PC-9 (cell line): Measurements from ENCODE around the gene PIBF1. TPM values are rescaled to one million over a fixed set of nuclear protein-coding genes. Genes with fewer than 3 reads are reported as not detected.

Experiments
- BruUV-seq: library from RNA; stranded (reverse); fragments of 400-500 nt; replicated peaks from 2 replicates; lab custom pipeline; 2021; lab: Mats Ljungman, UMichigan
- CTCF ChIA-PET: fragments of 300-600 bp; sonication (Branson Sonifier 250); formaldehyde crosslinking; loops from one replicate; lab custom pipeline; 2022; ENCODE audit warnings: antibody characterized with exemption; lab: Charles Lee
- POLR2A ChIA-PET: fragments of 300-600 bp; sonication (Branson Sonifier 250); formaldehyde crosslinking; loops from one replicate; lab custom pipeline; 2022; ENCODE audit warnings: antibody characterized with exemption; ENCODE audit not compliant: unreplicated experiment; lab: Charles Lee
- DNase-seq, 2 experiments: peaks; one replicate each; pipeline versions ENCODE4 v3.0.0 to v3.0.0-alpha.2; 2015 to 2022; ENCODE audit warnings: mixed read lengths in 1 of 2
- H2AFZ ChIP-seq: fragments of 200-600 bp; sonication (generic); 2 replicates; pipeline ENCODE4 v1.8.1; 2017; ENCODE audit warnings: antibody characterized with exemption
- H3F3A ChIP-seq: fragments of 200-600 bp; sonication (generic); 2 replicates; pipeline ENCODE4 v1.8.1; 2017; ENCODE audit warnings: antibody characterized with exemption, mild to moderate bottlenecking, low read depth; ENCODE audit not compliant: insufficient read depth
- H3K27ac ChIP-seq: fragments of 200-600 bp; sonication (generic); 2 replicates; pipeline ENCODE4 v1.6.1; 2016; ENCODE audit warnings: mixed run types
- H3K27me3 ChIP-seq: fragments of 200-600 bp; sonication (generic); 2 replicates; pipeline ENCODE4 v1.6.1; 2016; ENCODE audit warnings: low read depth, mixed run types; ENCODE audit not compliant: insufficient read depth
- H3K36me3 ChIP-seq: fragments of 200-600 bp; sonication (generic); 2 replicates; pipeline ENCODE4 v1.6.1; 2016; ENCODE audit warnings: low read depth, mixed run types
- H3K4me1 ChIP-seq: fragments of 200-600 bp; sonication (generic); replicated peaks from 2 replicates; pipeline ENCODE4 v1.6.1; 2016; ENCODE audit warnings: mixed run types; ENCODE audit not compliant: insufficient read depth
- H3K4me2 ChIP-seq: fragments of 200-600 bp; sonication (generic); 2 replicates; pipeline ENCODE4 v1.6.1; 2017; ENCODE audit warnings: mixed run types
- H3K4me3 ChIP-seq: fragments of 200-600 bp; sonication (generic); 2 replicates; pipeline ENCODE4 v1.6.1; 2016; ENCODE audit warnings: mixed run types
- H3K79me2 ChIP-seq: fragments of 200-600 bp; sonication (generic); 2 replicates; pipeline ENCODE4 v1.6.1; 2017; ENCODE audit warnings: low read depth, mixed run types
- H3K9me2 ChIP-seq: fragments of 200-600 bp; sonication (generic); 2 replicates; pipeline ENCODE4 v1.8.1; 2017; ENCODE audit warnings: mild to moderate bottlenecking; ENCODE audit not compliant: insufficient read depth
- H3K9me3 ChIP-seq: fragments of 200-600 bp; sonication (generic); 2 replicates; pipeline ENCODE4 v1.8.1; 2016; ENCODE audit warnings: low read depth; ENCODE audit not compliant: insufficient read depth
- H4K20me1 ChIP-seq: fragments of 200-600 bp; sonication (generic); 2 replicates; pipeline ENCODE4 v1.8.1; 2017; ENCODE audit not compliant: insufficient read depth
- EZH2 ChIP-seq: fragments of 200-600 bp; sonication (generic); IDR thresholded peaks from 2 replicates; pipeline ENCODE4 v1.8.0; 2017; ENCODE audit warnings: antibody characterized with exemption, low read depth
- intact Hi-C: fragments of 100-400 bp; cut with micrococcal nuclease; formaldehyde crosslinking; loops from one replicate; pipeline ENCODE4 v1.10.0; 2022; ENCODE audit not compliant: unreplicated experiment
- total RNA-seq: library from RNA; stranded (reverse); gene quantifications from 2 replicates; pipeline ENCODE4 v1.2.3, GENCODE V29; 2021
- TF ChIP-seq, protein P1 (sequence below): fragments of 200-600 bp; sonication (generic); conservative IDR thresholded peaks from 2 replicates; pipeline ENCODE4 v1.6.1; 2017; ENCODE audit warnings: mixed run types, antibody characterized with exemption, mild to moderate bottlenecking, moderate library complexity

PIBF1 gene
- total RNA-seq, 1 experiment from 2014 or later = 20.3 TPM

DNA sequence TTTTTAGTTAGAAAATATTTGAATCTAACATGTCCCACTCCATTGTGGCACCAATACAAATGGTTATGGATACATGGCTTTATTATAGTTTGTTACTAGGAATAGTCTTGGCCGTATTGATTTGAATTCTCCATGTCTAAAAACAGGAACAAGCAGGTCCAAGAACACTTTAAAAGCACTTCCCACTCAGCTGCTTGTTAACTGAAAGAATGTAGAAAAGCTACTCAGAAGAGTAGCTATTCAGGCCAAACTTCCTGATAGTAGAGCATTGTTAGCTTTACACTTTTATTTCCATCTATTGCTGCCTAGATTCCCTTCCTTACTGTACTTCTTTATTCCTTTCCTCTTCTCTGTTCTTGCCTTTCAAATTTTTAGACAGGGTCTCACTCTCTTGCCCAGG lies 6.9 kb downstream of the PIBF1 start:
- Histone ChIP-seq H3K79me2 (peaks cover 23% of the 10 kb centered on the region), H3K9me2 (no peaks in the 10 kb centered on the region), H4K20me1 (no peaks in the 10 kb centered on the region), H2AFZ (no peak overlapping the region), H3K27me3 (no peaks in the 10 kb centered on the region), H3F3A (0 out of 2 replicates have a peak, but pooled peaks cover 4% of the 10 kb centered on the region), H3K4me1 (no peaks in the 10 kb centered on the region; the same call in 1 of the 2 replicates), H3K27ac (no peak overlapping the region), H3K4me3 (no peak overlapping the region), H3K4me2 (no peak overlapping the region), H3K9me3 (no peaks in the 10 kb centered on the region), H3K36me3 (peaks cover 20% of the 10 kb centered on the region)
- no peak for DNase-seq
- no peak for TF ChIP-seq EZH2
- TF ChIP-seq, protein P1, sequence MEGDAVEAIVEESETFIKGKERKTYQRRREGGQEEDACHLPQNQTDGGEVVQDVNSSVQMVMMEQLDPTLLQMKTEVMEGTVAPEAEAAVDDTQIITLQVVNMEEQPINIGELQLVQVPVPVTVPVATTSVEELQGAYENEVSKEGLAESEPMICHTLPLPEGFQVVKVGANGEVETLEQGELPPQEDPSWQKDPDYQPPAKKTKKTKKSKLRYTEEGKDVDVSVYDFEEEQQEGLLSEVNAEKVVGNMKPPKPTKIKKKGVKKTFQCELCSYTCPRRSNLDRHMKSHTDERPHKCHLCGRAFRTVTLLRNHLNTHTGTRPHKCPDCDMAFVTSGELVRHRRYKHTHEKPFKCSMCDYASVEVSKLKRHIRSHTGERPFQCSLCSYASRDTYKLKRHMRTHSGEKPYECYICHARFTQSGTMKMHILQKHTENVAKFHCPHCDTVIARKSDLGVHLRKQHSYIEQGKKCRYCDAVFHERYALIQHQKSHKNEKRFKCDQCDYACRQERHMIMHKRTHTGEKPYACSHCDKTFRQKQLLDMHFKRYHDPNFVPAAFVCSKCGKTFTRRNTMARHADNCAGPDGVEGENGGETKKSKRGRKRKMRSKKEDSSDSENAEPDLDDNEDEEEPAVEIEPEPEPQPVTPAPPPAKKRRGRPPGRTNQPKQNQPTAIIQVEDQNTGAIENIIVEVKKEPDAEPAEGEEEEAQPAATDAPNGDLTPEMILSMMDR = no peak
- intact Hi-C loops = no loop called here
- ChIA-PET CTCF (interaction anchor here (0.6 kb wide), 1 partner anchor 253 kb away, joined by 21 read pairs; no protein-coding TSS in a partner anchor), POLR2A (no interaction called here)
- no TSS peak for BruUV-seq

DNA sequence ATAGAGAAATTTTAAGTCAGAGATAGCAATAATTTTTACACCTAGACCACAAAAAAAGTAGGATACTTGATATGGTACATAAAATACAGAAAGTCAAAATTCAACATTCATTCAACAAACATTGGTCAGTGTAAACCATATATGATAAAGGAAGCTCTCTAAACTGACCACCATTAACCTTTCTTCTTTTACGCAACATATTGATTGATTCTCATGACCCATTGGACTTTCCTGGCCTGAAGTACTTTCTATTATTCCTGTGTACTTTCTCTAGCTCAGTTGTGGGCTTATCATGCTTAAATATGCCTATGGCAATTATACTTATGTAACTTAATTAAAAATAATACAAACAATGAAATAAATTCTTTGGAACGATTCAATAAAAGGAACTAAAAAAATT lies 10.7 kb downstream of the PIBF1 start:
- ChIA-PET CTCF (no interaction called here), POLR2A (no interaction called here)
- no peak overlapping the region for H2AFZ ChIP-seq
- intact Hi-C loops = no loop called here
- no peak for TF ChIP-seq EZH2
- TF ChIP-seq, protein P1 = no peak
- no peak for DNase-seq
- H3F3A ChIP-seq = 0 out of 2 replicates have a peak, but pooled peaks cover 4% of the 10 kb centered on the region
- BruUV-seq = no TSS peak
- H3K9me3 ChIP-seq = no peaks in the 10 kb centered on the region
- H3K36me3 ChIP-seq = peaks cover 21% of the 10 kb centered on the region; the same call in 1 of the 2 replicates
- no peaks in the 10 kb centered on the region for H3K27me3 ChIP-seq
- H3K27ac ChIP-seq = no peak overlapping the region
- H3K9me2 ChIP-seq = no peaks in the 10 kb centered on the region
- H3K4me2 ChIP-seq = no peak overlapping the region
- no peak overlapping the region for H3K4me3 ChIP-seq
- no peaks in the 10 kb centered on the region for H4K20me1 ChIP-seq
- no peaks in the 10 kb centered on the region for H3K4me1 ChIP-seq
- H3K79me2 ChIP-seq = 0 out of 2 replicates have a peak, but pooled peaks cover 3% of the 10 kb centered on the region

DNA sequence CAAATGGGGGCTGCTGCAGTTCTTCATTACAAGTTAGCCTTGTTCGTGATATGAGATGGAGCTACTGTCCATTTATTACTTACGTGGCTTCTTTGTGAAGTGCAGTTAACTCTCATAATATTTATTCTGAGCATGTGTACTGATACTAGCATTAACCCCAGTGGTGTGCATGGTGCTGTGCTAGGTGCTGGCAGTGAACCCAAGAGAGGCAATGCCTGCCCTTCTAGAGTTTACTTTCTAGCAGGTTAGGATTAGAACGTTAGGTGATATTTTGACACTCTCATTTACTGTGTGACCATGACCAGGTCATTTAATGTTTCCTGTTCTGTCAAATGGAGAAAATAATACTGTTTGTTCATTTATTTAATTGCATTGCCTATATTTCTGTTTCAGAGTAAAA lies 16.9 kb downstream of the PIBF1 start:
- Histone ChIP-seq H3K4me3 (no peak overlapping the region), H3K36me3 (peaks cover 34% of the 10 kb centered on the region; the same call in 1 of the 2 replicates), H4K20me1 (peaks cover 4% of the 10 kb centered on the region; the same call in 1 of the 2 replicates), H2AFZ (no peak overlapping the region), H3K79me2 (no peaks in the 10 kb centered on the region), H3K27ac (no peak overlapping the region), H3F3A (0 out of 2 replicates have a peak, but pooled peaks cover 3% of the 10 kb centered on the region), H3K4me1 (no peaks in the 10 kb centered on the region; the same call in 1 of the 2 replicates), H3K9me3 (no peaks in the 10 kb centered on the region), H3K9me2 (no peaks in the 10 kb centered on the region), H3K27me3 (no peaks in the 10 kb centered on the region), H3K4me2 (no peak overlapping the region)
- intact Hi-C loops = no loop called here
- DNase-seq = no peak
- CTCF ChIA-PET = no interaction called here
- BruUV-seq = no TSS peak
- no peak for TF ChIP-seq EZH2
- TF ChIP-seq, protein P1 = no peak
- POLR2A ChIA-PET = no interaction called here
